Islet precursor cell (in vitro differentiated cells): ENCODE measurements around the gene CSTF2T.
A peak's percentile ranks its signal among the peaks of the same experiment; 100 is the strongest.

Experiments
- DNase-seq: peaks from one replicate; pipeline ENCODE4 v3.0.0-alpha.2; 2018

CSTF2T gene, protein sequence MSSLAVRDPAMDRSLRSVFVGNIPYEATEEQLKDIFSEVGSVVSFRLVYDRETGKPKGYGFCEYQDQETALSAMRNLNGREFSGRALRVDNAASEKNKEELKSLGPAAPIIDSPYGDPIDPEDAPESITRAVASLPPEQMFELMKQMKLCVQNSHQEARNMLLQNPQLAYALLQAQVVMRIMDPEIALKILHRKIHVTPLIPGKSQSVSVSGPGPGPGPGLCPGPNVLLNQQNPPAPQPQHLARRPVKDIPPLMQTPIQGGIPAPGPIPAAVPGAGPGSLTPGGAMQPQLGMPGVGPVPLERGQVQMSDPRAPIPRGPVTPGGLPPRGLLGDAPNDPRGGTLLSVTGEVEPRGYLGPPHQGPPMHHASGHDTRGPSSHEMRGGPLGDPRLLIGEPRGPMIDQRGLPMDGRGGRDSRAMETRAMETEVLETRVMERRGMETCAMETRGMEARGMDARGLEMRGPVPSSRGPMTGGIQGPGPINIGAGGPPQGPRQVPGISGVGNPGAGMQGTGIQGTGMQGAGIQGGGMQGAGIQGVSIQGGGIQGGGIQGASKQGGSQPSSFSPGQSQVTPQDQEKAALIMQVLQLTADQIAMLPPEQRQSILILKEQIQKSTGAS

GRCh38 chr10:51699475-51700227, at the start of gene CSTF2T:
TSS of gene CSTF2T (minus strand) at chr10:51699595. CDS start at chr10:51699549, 46 bp downstream.
- peak; percentile 91 for DNase-seq

- no peak for DNase-seq
These were observed 49.6 kb upstream of the CSTF2T start for GRCh38 chr10:51748959-51749358.

- DNase-seq, result no peak
These were observed 47.8 kb upstream of the CSTF2T start for GRCh38 chr10:51747216-51747615.

GRCh38 chr10:51745397-51745796, 46.0 kb upstream of the CSTF2T start:
- no peak for DNase-seq

GRCh38 chr10:51744235-51745000, 45.0 kb upstream of the CSTF2T start:
- no peak for DNase-seq

GRCh38 chr10:51743146-51743545, 43.8 kb upstream of the CSTF2T start:
- peak; percentile 55 for DNase-seq

DNA sequence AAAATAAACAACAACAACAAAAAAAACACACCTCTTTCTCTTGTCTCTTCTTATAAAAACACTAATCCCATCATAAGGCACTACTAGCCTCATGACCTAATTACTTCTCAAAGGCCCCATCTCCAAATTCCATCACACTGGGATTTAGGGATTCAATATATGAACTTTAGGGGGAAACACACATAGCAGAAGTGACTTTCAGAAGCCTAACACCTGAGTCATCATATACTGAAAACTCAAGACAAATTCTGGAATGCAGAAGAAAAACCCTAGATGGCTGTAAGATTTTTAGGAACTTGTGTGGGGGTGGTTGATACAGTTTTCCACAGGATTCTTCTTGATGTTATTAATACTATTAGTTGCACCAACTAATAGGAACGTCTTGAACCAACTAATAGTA, 33.7 kb upstream of the CSTF2T start:
- no peak for DNase-seq

DNA sequence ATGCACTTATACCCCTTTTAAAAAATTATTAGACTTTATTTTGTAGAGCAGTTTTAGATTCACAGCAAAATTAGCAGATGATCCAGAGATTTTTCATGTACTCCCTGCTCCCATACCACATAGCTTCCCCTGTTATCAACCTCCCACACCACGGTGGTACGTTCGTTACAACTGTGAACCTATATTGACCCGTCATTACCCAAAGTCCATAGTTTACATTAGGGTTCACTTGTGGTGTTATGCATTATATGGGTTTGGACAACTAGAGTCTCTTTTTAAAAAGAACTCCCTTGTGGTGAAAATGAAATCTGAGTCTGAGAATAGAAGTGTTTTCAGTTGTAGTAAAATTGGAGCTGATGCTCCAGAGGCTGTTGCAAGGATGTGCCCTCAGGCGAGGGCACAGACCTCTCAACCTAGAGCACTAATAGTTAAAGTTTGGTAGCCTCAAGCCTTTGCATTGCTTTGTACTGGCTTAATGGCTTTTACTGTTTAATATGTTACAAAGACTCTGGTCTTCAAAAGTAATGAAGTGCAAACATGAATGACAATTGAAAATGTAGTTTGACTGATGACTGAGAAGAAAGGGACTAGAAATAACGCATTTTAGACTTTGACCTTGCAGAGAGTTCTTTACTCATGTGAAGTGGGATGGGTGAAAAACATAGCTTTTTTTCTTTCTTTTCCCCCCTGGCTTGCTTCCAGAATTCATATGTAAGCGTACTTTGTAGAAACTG, 30.6 kb upstream of the CSTF2T start:
- DNase-seq, result no peak

DNA sequence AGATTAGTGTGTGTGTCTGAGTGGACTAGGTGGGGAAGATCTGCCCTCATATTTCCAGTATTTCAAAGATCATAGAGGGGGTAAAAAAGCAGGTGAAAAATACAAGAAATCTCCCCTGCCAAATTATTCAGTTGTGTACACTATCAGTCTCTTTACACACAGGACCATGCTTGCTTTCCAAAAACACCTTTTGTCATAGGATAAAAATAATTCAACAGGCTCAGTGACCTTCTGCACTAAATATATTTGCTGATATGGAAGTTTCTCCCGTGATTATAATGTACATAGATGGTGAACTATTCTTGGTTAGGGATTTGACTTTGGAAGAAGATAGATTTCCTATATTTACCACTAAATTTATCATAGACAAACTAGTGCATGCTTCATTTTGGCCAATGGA, 24.6 kb upstream of the CSTF2T start:
- no peak for DNase-seq

DNA sequence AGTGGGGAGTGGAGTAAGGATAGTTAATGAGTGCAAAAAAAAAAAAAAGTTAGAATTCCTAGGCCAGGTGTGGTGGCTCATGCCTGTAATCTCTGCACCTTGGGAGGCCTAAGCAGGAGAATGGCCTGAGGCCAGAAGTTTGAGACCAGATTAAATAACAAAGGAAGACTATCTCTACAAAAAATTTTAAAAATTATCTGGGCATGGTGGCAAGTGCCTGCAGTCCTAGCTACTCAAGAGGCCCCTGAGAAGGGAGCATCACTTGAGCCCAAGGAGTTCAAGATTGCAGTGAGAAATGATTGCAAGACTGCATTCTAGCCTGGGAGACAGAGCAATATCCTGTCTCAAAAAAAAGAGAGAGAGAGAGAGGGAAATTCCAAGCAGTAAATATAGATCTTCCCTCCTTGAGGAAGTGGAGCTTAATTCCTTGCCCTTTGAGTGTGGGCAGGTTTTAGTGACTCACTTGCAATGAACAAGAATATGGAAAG, 19.5 kb upstream of the CSTF2T start:
- peak; percentile 66 for DNase-seq

DNA sequence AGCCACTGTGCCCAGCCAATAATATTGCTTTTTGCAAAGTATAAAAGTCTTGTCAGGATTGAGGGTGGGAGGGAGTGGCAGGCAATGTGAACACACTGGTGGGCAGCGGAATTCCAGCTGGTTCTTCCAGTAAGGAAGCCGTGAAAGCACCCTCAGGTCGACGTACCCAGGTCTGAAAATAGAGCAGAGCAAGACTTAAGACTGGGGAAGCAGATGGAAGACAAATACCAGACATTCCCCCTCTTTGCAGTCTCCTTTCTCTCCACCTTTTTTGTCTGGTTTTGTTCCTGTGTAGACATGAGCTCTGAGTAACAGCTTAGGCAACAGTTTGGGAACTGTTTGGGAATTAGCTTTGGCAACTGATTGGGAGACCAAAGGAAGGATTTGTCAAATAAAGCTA, 17.6 kb upstream of the CSTF2T start:
- DNase-seq, result peak; percentile 92

DNA sequence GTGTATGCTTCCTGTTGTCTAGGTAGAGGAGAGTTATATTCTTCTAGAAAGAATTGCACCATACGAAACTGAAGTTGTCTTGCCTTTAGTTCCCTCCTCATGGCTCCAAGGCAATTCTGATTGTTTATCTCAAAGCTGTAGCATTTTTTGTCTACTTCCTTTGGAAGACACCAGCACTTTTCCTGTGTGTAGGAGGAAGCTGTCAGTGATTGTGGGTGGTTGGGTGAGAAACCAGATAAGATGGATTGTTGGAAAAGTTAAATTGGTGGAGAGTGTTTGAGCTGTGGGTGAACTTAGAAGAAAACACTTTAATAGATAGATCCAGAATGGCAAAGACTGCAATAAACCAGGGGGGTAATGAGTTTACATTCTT, 12.1 kb upstream of the CSTF2T start:
- no peak for DNase-seq

DNA sequence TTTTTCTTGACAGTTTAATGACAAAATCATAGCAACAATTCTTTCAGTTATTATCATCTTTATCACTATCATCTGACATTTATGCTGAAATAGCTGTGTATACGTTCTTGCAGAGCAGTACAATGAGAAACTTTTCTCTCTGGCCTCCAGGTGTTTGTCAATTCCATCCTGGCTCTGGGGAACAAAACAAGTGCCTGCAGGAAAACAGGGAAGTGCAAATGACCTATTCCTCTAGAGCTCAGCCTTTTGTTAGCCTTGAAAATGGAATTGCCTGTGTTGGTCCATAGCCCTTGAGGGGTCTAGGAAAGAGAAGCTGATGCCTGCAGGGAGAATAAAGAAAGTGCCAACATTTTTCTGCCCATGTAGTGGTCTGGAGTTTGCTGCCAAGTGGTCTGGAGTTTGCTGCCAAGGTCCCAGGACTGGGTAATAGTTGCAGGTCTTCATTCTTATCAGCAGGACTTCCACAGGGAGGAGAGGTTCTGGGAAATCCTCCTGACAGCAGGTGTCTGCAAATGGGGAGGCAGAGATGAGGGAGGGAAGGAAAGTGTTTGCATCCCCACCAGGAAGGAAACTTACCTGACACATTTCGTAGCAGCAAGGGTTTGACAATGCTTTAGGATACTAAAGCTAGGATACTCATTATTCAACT, 10.1 kb upstream of the CSTF2T start:
- no peak for DNase-seq

- no peak for DNase-seq
These were observed 9.2 kb upstream of the CSTF2T start for GRCh38 chr10:51708609-51709008.

DNA sequence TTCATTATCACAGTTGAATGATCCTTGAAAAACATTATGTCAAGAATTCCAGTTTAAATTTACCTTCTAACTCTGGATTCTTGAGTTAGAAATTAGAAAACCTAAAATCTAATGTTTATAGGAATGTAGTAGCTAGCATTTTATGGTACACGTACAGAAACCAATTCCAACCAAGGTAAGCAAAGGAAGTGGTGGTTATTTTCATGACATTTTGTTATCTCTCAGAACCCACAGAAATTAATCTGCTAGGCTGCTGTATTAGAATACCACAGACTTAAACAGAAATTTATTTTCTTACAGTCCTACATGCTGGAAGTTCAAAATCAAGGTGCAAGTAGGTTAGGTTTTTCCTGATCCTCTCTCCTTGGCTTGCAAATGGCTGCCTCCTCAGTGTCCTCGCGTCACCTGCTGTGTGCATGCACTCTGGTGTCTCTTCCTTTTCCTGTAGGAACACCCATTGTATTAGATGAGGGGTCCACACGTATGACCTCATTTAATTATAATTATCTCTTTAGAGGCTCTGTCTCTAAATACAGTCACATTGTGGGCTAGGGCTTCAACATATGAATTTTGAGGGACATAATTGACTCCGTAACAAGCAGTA, 8.5 kb upstream of the CSTF2T start:
- DNase-seq, result no peak

DNA sequence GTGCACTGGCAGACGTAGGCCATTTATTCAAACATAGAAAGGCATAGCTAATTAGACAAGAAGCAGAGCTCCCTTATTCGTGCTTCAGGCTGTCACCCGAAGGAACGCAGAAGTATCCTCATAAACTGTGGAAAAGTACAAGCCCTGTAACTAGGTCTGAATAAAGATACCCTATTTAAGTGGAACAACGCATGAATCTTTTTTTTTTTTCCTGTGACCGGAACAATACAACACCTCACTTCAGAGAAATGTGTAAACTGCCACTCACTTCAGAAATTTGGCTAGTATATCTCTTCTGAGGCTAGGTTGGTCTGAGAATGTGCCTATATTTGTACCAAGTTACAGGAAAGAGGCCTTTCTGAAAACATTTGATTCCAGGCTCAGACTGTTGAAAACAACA, 8.0 kb upstream of the CSTF2T start:
- no peak for DNase-seq

GRCh38 chr10:51706225-51706624, 6.8 kb upstream of the CSTF2T start:
- DNase-seq, result no peak

GRCh38 chr10:51705774-51706173, 6.4 kb upstream of the CSTF2T start:
- no peak for DNase-seq

DNA sequence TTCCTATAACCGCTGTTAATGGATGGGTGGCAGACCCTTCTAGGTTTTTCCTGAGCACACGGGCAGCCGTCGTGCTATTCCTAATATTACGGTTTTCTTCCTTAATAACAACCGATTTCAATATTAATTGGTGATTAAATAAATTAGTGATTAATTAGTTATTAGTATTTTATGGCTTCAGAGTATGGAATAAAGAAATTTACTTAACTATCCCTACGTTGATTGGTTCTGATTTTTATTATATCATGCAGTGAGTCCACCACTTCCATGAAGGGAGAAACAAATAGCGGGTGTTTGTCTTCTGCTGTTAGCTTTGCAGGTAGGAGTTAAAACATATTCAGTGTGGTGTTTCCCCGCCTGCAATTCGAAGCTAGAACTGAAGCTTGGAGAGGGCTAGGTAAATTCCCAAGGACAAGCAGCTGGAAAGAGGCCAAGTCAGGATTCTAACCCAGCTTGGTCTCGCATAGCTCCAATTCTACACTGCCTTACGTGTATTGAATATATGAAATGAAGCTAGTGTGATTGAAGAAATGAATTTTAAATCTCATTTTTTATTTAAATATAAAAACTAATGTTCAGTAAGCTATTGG, 928 bp upstream of the CSTF2T start:
- no peak for DNase-seq

DNA sequence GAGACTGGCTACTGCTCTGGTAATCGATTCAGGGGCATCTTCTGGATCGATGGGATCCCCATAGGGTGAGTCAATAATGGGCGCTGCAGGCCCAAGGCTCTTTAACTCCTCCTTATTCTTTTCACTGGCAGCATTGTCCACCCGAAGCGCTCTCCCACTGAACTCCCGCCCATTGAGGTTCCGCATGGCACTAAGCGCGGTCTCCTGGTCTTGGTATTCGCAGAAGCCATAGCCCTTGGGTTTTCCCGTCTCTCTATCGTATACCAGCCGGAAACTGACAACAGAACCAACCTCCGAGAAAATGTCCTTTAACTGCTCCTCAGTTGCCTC, 285 bp downstream of the CSTF2T start:
- DNase-seq, result no peak

GRCh38 chr10:51698473-51699063, 827 bp downstream of the CSTF2T start:
- no peak for DNase-seq
